HG03097 (cell line): ENCODE results near the gene PRTN3.

ENCODE experiments used
- ATAC-seq: cut with Tn5 transposase; IDR thresholded peaks from one replicate; pipeline ENCODE4 v1.9.1; 2021; ENCODE audit not compliant: unreplicated experiment, low FRiP score

Gene PRTN3

DNA sequence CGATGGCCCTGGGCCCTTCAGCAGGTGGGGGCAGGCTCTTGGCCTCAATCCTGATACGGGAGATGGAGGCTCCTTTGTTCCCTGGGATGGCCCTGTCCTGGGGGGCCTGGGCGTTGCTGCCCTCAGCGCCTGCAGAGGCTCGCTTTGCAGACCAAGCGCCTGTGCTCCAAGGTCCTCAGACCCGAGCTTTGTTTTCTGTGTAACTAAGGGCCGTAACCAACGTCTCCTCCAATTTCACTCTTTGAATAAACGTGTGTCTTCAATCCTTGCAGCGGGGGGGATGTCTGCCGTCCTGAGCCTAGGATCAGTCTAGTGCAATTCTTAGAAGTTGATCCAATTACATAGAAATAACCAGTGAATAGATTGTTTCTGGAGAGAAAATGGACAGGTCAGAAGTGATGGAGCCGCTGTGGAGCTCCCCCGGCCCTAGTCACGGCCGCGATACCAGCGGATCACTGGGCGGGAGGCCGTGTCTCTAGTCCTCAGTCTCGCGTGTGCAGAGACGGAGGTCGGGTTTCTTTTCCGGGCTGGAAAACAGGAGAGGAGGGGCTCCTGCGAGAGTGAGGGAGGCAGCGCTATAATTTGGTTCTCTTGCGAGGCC is 38.2 kb upstream of the PRTN3 start:
- no peak for ATAC-seq

DNA sequence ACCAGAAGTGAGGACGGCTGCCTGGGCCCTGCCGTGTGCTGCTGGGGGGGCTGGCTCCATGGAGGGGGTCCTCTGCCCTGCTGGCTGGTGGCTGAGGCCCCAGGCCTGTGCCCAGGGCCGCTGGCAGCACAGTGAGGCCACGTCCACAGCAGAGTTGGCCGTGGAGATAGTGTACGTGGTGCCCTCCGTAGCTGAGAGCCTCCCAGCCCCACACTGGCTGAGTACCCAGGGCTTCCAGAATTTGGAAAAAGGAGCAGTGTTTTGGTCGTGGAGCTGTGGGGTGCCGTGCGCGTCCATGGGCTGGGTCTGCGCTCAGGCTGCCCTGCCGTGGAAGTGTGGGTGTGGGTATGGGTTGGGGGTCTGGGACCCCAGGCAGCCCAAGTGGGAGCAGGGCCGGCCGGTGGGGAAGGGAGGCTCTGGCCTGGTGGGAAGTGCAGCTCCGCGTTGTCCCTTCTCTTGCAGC is 37.7 kb upstream of the PRTN3 start:
- ATAC-seq = no peak

DNA sequence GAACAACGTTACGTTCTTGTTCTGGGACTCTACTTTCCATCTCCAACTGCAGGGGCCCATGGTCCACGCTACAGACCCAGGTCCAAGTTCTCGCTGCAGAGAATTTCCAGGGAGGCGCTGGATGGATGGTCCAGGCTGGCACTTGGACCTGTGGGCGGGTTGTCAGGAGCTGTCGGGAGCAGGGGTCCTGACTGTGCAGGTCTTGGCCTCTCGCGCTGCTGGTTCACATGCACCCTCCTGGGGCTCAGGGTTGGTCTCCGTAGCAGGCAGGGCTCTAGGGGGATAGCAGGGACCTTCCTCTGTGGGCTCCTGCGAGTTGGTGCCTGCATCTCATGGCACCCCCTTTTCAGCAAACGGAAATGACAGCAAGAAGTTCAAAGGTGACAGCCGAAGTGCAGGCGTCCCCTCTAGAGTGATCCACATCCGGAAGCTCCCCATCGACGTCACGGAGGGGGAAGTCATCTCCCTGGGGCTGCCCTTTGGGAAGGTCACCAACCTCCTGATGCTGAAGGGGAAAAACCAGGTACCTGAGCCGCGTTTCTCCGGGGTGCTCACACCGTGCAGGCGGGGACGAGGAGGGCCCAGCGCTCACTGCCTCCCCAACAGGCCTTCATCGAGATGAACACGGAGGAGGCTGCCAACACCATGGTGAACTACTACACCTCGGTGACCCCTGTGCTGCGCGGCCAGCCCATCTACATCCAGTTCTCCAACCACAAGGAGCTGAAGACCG is 36.9 kb upstream of the PRTN3 start:
- no peak for ATAC-seq

DNA sequence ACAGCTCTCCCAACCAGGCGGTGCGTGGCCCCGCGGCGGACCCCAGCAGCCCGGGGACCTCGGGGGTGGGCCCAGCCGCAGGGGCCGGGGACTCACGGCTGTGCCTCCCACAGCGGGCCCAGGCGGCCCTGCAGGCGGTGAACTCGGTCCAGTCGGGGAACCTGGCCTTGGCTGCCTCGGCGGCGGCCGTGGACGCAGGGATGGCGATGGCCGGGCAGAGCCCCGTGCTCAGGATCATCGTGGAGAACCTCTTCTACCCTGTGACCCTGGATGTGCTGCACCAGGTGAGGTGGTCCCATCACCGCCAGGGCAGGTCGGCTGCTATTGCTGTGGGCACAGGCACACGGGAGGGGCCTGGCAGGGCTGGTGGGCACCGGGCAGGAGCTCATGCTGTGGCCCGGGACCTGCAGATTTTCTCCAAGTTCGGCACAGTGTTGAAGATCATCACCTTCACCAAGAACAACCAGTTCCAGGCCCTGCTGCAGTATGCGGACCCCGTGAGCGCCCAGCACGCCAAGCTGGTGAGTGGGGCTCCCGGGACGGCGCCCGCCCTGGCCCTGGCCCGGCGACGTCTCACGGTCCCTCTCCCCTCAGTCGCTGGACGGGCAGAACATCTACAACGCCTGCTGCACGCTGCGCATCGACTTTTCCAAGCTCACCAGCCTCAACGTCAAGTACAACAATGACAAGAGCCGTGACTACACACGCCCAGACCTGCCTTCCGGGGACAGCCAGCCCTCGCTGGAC is 36.2 kb upstream of the PRTN3 start:
- ATAC-seq = no peak

DNA sequence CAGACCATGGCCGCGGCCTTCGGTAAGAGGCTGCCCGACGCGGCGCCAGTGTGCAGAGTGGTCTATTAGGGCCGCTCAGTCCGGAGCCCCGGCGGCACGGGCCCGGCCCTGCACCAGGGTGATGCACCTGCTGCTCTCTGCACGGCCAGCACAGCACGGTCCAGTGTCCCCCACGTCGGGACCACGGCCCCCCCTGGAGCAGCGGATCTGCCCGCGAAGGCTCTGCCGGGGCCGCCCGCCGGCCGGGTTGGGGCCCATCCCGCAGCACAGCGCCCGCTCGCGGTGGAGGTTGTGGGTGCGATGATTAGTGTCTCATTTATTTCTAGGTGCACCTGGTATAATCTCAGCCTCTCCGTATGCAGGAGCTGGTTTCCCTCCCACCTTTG is 35.6 kb upstream of the PRTN3 start:
- no peak for ATAC-seq

DNA sequence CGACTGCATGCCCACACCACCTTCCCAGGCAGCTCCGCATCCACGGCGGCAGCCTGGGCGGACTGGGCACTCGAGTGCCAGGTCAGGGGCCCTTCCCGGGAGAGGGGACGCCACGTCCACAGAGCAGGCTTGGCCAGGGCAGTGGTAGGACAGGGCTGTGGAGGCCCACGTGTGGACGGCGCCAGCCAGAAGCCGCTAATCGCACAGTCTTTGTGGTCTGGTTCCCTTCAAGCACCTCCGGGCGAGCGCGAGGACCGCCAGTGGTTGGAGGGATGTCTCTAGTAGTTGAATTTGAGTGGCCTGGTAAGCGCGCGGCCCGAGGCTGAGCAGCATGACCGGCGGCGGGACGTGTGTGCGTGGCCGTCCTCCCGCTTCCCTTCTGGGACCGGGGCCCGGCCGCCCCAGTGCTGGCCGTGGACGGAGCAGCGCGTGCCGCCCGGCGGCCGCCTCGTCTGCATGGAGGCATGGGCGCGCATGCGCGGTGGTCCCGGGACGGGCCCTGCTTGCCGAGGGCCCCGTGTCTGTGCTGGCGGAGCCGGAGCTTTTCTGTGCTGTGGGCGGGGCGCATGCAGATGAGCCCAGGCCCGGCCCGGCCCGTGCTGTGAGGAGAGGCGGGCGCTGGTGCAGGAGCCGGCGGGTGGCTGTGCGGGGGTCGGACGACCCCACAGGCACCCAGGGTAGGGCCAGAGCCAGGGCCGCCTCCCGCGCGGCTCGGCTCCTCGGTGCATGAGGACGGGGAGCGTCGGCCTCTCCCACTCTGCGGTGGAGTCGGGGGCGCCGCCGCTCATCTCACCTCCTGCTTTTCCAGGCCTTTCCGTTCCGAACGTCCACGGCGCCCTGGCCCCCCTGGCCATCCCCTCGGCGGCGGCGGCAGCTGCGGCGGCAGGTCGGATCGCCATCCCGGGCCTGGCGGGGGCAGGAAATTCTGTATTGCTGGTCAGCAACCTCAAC is 34.9 kb upstream of the PRTN3 start:
- no peak for ATAC-seq

DNA sequence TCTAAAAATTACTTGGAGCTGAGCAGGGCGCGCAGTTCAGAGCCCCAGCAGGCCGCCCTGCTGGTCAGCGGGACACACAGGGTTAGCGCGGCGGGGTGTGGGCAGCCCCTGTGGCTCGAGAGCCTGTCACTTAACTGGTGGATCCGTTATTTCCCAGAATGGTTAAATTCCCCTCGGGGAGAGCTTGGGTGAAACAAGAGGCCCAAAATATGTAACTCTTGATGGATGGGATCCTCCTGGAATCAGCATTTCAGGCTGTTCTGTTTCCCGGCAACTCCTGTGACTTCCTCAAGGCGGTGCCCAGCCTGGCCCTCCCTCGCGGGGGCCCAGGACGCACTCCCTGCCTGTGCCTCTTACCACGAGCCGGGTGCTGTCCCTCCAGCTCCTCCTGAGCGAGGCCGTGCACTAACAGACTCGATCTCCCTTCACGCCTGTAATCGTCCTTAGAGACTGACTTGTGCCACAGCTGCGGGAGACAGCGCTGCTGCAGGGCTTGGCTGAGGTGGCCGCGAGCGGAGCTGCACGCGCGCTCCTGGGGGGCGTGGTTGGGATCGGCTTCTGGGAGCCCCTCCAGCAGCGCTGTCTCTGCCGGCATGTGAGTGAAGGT is 33.9 kb upstream of the PRTN3 start:
- ATAC-seq = no peak

DNA sequence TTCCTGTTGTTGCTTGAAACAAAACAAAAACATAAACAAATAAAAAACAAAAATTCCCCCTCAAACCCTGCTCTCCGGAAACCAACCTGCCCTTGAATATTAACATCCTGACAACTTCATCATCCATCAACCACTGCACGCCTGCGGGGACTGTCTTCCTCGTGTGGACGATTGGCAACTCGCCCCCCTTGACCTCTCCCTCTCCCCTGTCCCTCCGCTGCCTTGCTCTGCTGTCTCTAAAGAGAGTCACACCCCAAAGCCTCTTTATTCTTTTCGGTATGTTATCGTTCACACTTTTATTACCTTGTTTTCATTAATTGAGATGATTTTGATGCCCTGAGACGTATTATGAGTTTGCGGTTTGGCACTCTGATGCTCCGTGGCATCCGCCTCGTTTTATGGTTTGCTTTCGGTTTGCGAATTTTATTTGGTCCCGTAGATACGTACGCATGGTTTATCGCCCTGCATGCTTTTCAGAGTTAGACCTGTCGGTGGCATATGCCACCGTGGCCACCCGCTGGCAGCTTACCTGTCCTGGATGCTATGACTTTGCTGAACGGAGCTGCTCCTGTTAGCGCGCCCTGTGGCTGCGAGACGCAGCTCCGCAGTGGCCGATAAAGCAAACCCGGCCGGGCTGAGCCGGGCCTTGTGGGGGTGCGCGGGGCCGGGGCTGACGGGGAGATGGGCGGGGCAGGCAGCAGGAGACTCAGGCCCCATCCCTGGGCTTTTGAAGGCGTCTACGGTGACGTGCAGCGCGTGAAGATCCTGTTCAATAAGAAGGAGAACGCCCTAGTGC is 33.0 kb upstream of the PRTN3 start:
- ATAC-seq = no peak

DNA sequence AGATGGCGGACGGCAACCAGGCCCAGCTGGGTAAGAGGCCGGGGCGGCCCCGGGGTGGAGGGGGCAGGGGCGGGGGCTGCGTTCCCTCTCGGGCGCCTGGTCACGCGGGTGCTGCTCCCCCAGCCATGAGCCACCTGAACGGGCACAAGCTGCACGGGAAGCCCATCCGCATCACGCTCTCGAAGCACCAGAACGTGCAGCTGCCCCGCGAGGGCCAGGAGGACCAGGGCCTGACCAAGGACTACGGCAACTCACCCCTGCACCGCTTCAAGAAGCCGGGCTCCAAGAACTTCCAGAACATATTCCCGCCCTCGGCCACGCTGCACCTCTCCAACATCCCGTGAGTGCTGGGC is 32.4 kb upstream of the PRTN3 start:
- ATAC-seq = no peak

DNA sequence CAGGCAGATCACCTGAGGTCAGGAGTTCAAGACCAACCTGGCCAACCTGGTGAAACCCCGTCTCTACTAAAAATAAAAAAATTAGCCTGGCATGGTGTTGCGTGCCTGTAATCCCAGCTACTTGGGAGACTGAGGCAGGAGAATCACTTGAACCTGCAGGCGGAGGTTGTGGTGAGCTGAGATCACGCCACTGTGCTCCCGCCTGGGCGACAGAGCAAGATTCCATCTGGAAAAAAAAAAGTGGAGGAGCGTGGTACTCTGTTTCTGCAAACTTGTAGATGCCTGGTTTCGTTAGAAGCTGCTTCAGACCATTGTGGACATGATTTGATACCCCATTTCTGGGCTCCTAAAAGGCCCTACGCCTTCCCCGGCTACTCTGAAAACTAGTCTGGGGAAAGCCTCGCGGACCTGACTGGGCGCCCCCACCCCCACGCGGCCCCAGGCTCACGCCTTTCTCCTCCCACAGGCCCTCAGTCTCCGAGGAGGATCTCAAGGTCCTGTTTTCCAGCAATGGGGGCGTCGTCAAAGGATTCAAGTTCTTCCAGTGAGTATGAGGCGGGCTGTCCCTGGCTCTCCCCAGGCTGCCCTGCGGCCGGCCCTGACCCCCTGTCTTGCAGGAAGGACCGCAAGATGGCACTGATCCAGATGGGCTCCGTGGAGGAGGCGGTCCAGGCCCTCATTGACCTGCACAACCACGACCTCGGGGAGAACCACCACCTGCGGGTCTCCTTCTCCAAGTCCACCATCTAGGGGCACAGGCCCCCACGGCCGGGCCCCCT is 30.5 kb upstream of the PRTN3 start:
- ATAC-seq = no peak

DNA sequence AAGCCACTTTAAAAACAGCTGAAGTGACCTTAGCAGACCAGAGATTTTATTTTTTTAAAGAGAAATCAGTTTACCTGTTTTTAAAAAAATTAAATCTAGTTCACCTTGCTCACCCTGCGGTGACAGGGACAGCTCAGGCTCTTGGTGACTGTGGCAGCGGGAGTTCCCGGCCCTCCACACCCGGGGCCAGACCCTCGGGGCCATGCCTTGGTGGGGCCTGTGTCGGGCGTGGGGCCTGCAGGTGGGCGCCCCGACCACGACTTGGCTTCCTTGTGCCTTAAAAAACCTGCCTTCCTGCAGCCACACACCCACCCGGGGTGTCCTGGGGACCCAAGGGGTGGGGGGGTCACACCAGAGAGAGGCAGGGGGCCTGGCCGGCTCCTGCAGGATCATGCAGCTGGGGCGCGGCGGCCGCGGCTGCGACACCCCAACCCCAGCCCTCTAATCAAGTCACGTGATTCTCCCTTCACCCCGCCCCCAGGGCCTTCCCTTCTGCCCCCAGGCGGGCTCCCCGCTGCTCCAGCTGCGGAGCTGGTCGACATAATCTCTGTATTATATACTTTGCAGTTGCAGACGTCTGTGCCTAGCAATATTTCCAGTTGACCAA is 29.8 kb upstream of the PRTN3 start:
- ATAC-seq = no peak

DNA sequence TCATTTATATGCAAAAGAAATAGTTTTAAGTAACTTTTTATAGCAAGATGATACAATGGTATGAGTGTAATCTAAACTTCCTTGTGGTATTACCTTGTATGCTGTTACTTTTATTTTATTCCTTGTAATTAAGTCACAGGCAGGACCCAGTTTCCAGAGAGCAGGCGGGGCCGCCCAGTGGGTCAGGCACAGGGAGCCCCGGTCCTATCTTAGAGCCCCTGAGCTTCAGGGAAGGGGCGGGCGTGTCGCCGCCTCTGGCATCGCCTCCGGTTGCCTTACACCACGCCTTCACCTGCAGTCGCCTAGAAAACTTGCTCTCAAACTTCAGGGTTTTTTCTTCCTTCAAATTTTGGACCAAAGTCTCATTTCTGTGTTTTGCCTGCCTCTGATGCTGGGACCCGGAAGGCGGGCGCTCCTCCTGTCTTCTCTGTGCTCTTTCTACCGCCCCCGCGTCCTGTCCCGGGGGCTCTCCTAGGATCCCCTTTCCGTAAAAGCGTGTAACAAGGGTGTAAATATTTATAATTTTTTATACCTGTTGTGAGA is 29.2 kb upstream of the PRTN3 start:
- ATAC-seq = no peak

DNA sequence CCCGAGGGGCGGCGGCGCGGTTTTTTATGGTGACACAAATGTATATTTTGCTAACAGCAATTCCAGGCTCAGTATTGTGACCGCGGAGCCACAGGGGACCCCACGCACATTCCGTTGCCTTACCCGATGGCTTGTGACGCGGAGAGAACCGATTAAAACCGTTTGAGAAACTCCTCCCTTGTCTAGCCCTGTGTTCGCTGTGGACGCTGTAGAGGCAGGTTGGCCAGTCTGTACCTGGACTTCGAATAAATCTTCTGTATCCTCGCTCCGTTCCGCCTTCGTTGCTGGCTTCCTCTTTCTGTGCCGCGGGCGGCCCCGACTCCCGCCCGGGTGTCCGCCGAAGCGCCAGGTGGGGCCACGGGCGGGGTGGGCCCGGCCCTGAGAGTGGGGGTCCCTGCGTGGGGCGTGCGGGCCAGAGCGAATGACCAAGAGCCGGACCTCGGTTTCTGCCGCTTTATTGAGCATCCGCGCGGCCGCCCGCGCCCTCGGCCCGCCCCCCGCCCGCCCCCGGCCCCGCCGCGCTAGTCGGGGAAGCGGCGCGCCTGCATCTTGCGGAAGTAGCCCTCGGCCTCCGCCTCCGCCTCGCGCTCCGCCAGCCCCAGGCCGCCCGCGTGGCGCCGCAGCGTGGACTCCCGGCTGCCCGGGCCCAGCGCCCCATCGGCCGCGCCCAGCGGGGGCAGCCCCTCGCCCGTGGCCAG is 28.6 kb upstream of the PRTN3 start:
- ATAC-seq = no peak

DNA sequence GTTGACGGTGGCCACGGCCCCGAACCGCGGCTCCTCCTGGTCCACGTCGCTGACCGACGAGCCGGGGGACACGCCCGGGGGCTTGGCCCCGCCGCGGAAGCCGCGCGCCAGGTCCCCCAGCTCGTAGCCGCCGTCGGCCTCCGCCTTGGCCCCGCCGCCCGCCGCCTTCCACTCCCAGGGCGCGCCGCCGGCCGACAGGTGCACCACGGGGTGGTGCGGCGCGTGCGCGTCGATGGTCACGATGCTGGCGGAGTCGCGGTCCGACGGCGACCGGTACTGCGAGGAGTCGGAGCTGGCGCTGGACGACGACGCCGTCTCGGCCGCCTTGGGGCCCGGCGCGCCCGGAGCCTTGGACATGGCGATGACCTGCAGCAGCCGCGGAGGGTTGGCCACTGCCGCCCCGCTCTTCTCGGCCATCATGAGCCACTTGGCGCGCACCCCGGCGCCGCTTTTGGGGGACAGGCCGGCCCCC is 28.0 kb upstream of the PRTN3 start:
- ATAC-seq = no peak

DNA sequence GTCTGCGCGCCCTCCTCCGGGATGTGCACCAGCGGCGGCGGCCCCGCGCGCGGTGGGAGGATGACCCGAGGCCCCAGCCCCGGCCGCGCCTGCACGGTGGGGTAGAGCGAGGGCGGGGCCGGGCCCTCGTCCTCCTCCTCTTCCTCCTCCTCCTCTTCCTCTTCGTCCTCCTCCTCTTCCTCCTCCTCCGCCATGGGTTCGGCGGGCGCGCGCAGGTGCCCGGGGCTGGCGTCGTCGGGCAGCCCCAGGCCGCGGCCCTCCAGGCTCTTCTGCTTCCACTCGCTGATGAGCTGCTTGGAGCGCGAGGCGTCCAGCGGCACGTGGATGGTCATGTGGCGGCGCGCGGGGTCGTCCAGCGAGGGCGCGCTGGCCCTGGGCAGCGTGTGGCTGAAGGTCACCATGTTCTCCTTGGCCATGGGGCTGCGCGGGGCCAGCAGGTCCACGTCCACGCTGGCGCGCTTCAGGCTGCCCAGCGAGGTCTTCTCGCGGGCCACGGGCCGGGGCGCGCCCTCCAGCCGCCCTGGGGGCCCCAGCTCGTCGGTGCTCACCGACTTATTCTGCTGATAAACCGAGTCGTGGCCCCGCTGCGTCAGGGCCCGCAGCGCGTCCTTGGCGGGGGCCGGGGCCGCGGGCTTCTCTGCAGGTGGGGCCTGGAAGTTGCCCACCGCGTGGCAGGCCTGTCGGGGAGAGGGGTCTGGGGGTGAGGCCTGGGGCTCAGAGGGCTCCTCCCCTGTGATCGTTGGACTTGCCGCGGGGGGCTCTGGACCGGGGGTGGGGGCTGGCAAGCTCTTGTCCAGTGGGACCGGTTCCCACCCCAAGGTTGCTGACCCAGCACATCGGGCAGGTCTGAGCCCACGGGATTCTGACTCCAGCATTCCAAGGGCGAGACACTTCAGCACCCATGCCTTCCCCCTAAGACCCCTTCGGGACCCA is 27.3 kb upstream of the PRTN3 start:
- no peak for ATAC-seq
